Neural progenitor cell (in vitro differentiated cells): ENCODE data around the gene UBLCP1. TPM values are rescaled to one million over a fixed set of nuclear protein-coding genes. Genes with fewer than 3 reads are reported as not detected.
"Not testable (repeated sequence)": the region's sequence is repeated elsewhere in the genome, so short reads cannot be mapped to it uniquely, and the experiment has no call there.

Experiments used
- DNase-seq: peaks from one replicate; pipeline ENCODE4 v3.0.0-alpha.2; 2016; ENCODE audit warnings: low spot score
- H2AFZ ChIP-seq: fragments of 200-600 bp; sonication (generic); replicated peaks from 2 replicates; pipeline ENCODE4 v1.6.1; 2016; ENCODE audit warnings: antibody characterized with exemption
- H3F3A ChIP-seq: fragments of 200-600 bp; sonication (generic); 2 replicates; pipeline ENCODE4 v1.6.1; 2016; ENCODE audit warnings: antibody characterized with exemption, low read depth
- H3K27ac ChIP-seq: fragments of 200-600 bp; sonication (generic); 2 replicates; pipeline ENCODE4 v1.5.1; 2016; ENCODE audit warnings: mild to moderate bottlenecking
- H3K27me3 ChIP-seq: fragments of 200-600 bp; sonication (generic); 2 replicates; pipeline ENCODE4 v1.6.1; 2016; ENCODE audit warnings: mild to moderate bottlenecking, moderate library complexity
- H3K36me3 ChIP-seq: fragments of 200-600 bp; sonication (generic); 2 replicates; pipeline ENCODE4 v1.5.1; 2016
- H3K4me1 ChIP-seq: fragments of 200-600 bp; sonication (generic); 2 replicates; pipeline ENCODE4 v1.6.1; 2016; ENCODE audit warnings: mixed run types
- H3K4me2 ChIP-seq: fragments of 200-600 bp; sonication (generic); 2 replicates; pipeline ENCODE4 v1.6.1; 2016
- H3K4me3 ChIP-seq: fragments of 200-600 bp; sonication (generic); 2 replicates; pipeline ENCODE4 v1.5.1; 2016
- H3K79me2 ChIP-seq: fragments of 200-600 bp; sonication (generic); 2 replicates; pipeline ENCODE4 v1.6.1; 2016; ENCODE audit warnings: low read depth
- H3K9ac ChIP-seq: fragments of 200-600 bp; sonication (generic); 2 replicates; pipeline ENCODE4 v1.6.1; 2016
- H3K9me3 ChIP-seq: fragments of 200-600 bp; sonication (generic); 2 replicates; pipeline ENCODE4 v1.5.1; 2016; ENCODE audit warnings: low read depth
- H4K20me1 ChIP-seq: fragments of 200-600 bp; sonication (generic); 2 replicates; pipeline ENCODE4 v1.6.1; 2016; ENCODE audit warnings: low read depth
- H3K27ac Mint-ChIP-seq: 3 replicates; pipeline ENCODE4 v1.8.0; 2021; ENCODE audit warnings: mixed read lengths
- H3K27me3 Mint-ChIP-seq: 2 replicates; pipeline ENCODE4 v1.8.0; 2022; ENCODE audit warnings: low read depth, mild to moderate bottlenecking, inconsistent platforms, moderate library complexity, mixed read lengths; ENCODE audit not compliant: insufficient read depth
- H3K36me3 Mint-ChIP-seq: 3 replicates; pipeline ENCODE4 v1.8.0; 2021; ENCODE audit warnings: mixed read lengths
- H3K4me1 Mint-ChIP-seq: 3 replicates; pipeline ENCODE4 v1.8.0; 2021; ENCODE audit warnings: mixed read lengths
- H3K4me3 Mint-ChIP-seq: 3 replicates; pipeline ENCODE4 v1.8.0; 2021; ENCODE audit warnings: mild to moderate bottlenecking, moderate library complexity, mixed read lengths
- H3K9me3 Mint-ChIP-seq: 3 replicates; pipeline ENCODE4 v1.8.0; 2020; ENCODE audit warnings: mixed read lengths
- EZH2 ChIP-seq: fragments of 200-600 bp; sonication (generic); IDR thresholded peaks from 2 replicates; pipeline ENCODE4 v1.6.1; 2017; ENCODE audit warnings: antibody characterized with exemption, mild to moderate bottlenecking, moderate library complexity
- EZH2phosphoT487 ChIP-seq: fragments of 200-600 bp; sonication (generic); IDR thresholded peaks from 2 replicates; pipeline ENCODE4 v1.6.1; 2017; ENCODE audit warnings: antibody characterized with exemption
- total RNA-seq: library from RNA; depleted of rRNA; stranded (reverse); fragments of >200 nt; gene quantifications from 2 replicates; pipeline ENCODE4 v1.2.3, GENCODE V29; 2015; ENCODE audit warnings: low replicate concordance
- TF ChIP-seq, protein P1 (sequence below): fragments of 200-600 bp; sonication (generic); IDR thresholded peaks from 2 replicates; pipeline ENCODE4 v1.5.1; 2017; ENCODE audit warnings: antibody characterized with exemption, mild to moderate bottlenecking

Gene UBLCP1
- total RNA-seq, 1 donor from 2014 or later = 79.1 TPM

DNA sequence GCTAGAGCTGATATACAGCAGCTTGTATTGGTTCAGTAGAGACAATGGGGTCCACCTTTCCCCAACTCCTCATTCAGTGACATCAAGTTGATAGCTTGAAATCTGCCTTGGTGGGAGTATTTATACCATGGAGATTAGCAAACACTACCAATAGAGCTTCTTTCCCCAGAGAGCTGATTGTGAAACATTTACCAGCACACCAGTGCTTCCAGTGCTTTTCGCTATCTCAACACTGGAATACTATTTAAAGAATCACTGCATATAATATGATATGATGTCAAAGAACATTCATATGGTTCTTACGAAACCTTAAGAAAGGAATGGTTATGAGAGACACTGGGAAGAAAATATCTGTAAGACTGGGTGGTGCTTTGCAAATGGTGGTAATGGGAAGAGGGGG lies 31.9 kb upstream of the UBLCP1 start:
- peaks cover 40% of the 10 kb centered on the region for H3K27me3 ChIP-seq
- TF ChIP-seq, protein P1, sequence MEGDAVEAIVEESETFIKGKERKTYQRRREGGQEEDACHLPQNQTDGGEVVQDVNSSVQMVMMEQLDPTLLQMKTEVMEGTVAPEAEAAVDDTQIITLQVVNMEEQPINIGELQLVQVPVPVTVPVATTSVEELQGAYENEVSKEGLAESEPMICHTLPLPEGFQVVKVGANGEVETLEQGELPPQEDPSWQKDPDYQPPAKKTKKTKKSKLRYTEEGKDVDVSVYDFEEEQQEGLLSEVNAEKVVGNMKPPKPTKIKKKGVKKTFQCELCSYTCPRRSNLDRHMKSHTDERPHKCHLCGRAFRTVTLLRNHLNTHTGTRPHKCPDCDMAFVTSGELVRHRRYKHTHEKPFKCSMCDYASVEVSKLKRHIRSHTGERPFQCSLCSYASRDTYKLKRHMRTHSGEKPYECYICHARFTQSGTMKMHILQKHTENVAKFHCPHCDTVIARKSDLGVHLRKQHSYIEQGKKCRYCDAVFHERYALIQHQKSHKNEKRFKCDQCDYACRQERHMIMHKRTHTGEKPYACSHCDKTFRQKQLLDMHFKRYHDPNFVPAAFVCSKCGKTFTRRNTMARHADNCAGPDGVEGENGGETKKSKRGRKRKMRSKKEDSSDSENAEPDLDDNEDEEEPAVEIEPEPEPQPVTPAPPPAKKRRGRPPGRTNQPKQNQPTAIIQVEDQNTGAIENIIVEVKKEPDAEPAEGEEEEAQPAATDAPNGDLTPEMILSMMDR = no peak

GRCh38 chr5:159235871-159236520 lies 27.1 kb upstream of the UBLCP1 start:
- not testable (repeated sequence) for H3K9me3 Mint-ChIP-seq, H3K4me3 Mint-ChIP-seq, H3K27ac ChIP-seq, H3K27ac Mint-ChIP-seq, DNase-seq, H3K27me3 Mint-ChIP-seq, H3K4me2 ChIP-seq, H3F3A ChIP-seq, H3K4me3 ChIP-seq, H3K9ac ChIP-seq, H3K36me3 ChIP-seq, H4K20me1 ChIP-seq, H2AFZ ChIP-seq, H3K4me1 Mint-ChIP-seq, H3K79me2 ChIP-seq, H3K4me1 ChIP-seq, H3K9me3 ChIP-seq, H3K36me3 Mint-ChIP-seq
- H3K27me3 ChIP-seq = peaks cover 26% of the 10 kb centered on the region

More for the DNA sequence above, 31.9 kb upstream of the UBLCP1 start:
- no peaks in the 10 kb centered on the region for H3K27me3 Mint-ChIP-seq
- no peak overlapping the region for H3K4me3 Mint-ChIP-seq
- no peaks in the 10 kb centered on the region for H3K36me3 Mint-ChIP-seq
- H3K79me2 ChIP-seq = no peaks in the 10 kb centered on the region
- no peaks in the 10 kb centered on the region for H3K9me3 ChIP-seq
- H3K4me1 ChIP-seq = peaks cover 12% of the 10 kb centered on the region
- H3K4me2 ChIP-seq = no peak overlapping the region
- no peaks in the 10 kb centered on the region for H3K9me3 Mint-ChIP-seq
- no peaks in the 10 kb centered on the region for H3K4me1 Mint-ChIP-seq
- no peak overlapping the region for H3K9ac ChIP-seq
- H3K27ac ChIP-seq = no peak overlapping the region
- H3K27ac Mint-ChIP-seq = no peak overlapping the region
- DNase-seq = no peak
- peaks cover 6% of the 10 kb centered on the region for H3F3A ChIP-seq
- no peaks in the 10 kb centered on the region for H4K20me1 ChIP-seq
- no peaks in the 10 kb centered on the region for H3K36me3 ChIP-seq
- no peak overlapping the region for H2AFZ ChIP-seq
- no peak overlapping the region for H3K4me3 ChIP-seq

- Mint-ChIP-seq H3K36me3 (no peaks in the 10 kb centered on the region), H3K27me3 (peaks cover 2% of the 10 kb centered on the region), H3K9me3 (no peaks in the 10 kb centered on the region), H3K4me3 (no peak overlapping the region), H3K27ac (no peak overlapping the region), H3K4me1 (no peaks in the 10 kb centered on the region)
- H3K4me2 ChIP-seq = no peak overlapping the region
- peaks cover 21% of the 10 kb centered on the region for H3K27me3 ChIP-seq
- no peaks in the 10 kb centered on the region for H3K9me3 ChIP-seq
- H2AFZ ChIP-seq = no peak overlapping the region
- no peaks in the 10 kb centered on the region for H3K79me2 ChIP-seq
- DNase-seq = no peak
- H3K4me3 ChIP-seq = no peak overlapping the region
- no peaks in the 10 kb centered on the region for H3K36me3 ChIP-seq
- H3K27ac ChIP-seq = no peak overlapping the region
- no peaks in the 10 kb centered on the region for H4K20me1 ChIP-seq
- H3F3A ChIP-seq = no peaks in the 10 kb centered on the region
- no peak overlapping the region for H3K9ac ChIP-seq
- H3K4me1 ChIP-seq = no peaks in the 10 kb centered on the region
- TF ChIP-seq, protein P1 = no peak
- TF ChIP-seq EZH2 = no peak
- no peak for TF ChIP-seq EZH2phosphoT487
Observed at GRCh38 chr5:159240301-159240870, 22.7 kb upstream of the UBLCP1 start.

DNA sequence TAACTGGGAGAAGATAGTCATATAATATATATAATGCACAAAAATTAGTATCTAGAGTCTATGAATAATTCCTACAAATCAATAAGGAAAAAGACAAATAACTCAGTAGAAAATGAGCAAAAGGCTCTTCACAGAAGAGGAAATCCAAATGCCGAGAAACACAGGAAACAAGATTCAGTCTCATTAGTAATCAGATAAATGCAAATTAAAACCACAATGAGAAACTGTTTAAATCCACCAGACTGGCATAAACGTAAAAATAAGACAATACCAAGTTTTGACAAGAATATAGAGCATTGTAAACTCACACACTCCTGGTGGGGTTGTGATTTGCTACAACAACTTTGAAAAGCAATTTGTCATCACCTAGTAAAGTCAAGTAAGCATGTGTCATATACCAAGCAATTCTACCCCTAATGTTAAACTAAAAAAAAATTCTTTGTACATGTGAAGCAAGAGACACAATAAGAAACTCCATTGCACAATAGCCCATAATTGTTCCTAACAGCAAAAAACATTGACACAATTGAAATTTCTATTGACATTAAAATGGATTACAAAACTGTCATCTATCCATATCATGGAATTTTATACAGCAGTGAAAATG lies 21.0 kb upstream of the UBLCP1 start:
- H3K4me1 Mint-ChIP-seq = no peaks in the 10 kb centered on the region
- H3K9me3 ChIP-seq = no peaks in the 10 kb centered on the region
- H3K9me3 Mint-ChIP-seq = no peaks in the 10 kb centered on the region
- H3K27ac ChIP-seq = no peak overlapping the region
- H3K4me1 ChIP-seq = no peaks in the 10 kb centered on the region
- H3K27ac Mint-ChIP-seq = no peak overlapping the region
- peaks cover 37% of the 10 kb centered on the region for H3K27me3 ChIP-seq
- no peak overlapping the region for H3K4me2 ChIP-seq
- no peak for TF ChIP-seq EZH2
- TF ChIP-seq, protein P1 = no peak
- no peak for TF ChIP-seq EZH2phosphoT487
- no peak overlapping the region for H3K9ac ChIP-seq
- H3K36me3 ChIP-seq = no peaks in the 10 kb centered on the region
- H4K20me1 ChIP-seq = no peaks in the 10 kb centered on the region
- H3K4me3 Mint-ChIP-seq = no peak overlapping the region
- no peak for DNase-seq
- no peaks in the 10 kb centered on the region for H3K79me2 ChIP-seq
- H3F3A ChIP-seq = no peaks in the 10 kb centered on the region
- no peak overlapping the region for H3K4me3 ChIP-seq
- no peak overlapping the region for H2AFZ ChIP-seq
- H3K36me3 Mint-ChIP-seq = no peaks in the 10 kb centered on the region
- peaks cover 6% of the 10 kb centered on the region for H3K27me3 Mint-ChIP-seq
